ENCODE measurements around the gene CHST3.
"Not testable (repeated sequence)": the region's sequence is repeated elsewhere in the genome, so short reads cannot be mapped to it uniquely, and the experiment has no call there.

CHST3 gene

DNA sequence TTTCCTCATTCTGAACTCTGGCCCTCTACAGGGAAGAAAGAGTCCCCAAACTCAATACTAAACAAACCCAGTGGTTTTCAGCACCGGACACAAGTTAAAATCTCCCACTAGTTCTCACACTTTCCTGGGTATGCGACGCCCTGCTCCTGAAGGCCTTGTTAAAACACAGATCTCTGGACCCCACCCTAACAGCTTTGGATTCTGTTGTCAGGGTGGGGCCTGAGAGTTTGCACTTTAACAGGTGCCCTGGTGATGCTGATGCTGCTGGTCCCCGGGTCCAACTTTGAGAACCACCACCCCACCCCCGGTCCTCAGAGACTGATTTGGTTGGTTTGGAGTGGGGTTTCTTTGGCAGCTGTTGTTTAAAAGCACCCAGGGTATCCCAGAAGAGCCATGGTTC, 61.6 kb downstream of the CHST3 start:
- H3K27ac ChIP-seq = no peak overlapping the region
- TF ChIP-seq, protein P1, sequence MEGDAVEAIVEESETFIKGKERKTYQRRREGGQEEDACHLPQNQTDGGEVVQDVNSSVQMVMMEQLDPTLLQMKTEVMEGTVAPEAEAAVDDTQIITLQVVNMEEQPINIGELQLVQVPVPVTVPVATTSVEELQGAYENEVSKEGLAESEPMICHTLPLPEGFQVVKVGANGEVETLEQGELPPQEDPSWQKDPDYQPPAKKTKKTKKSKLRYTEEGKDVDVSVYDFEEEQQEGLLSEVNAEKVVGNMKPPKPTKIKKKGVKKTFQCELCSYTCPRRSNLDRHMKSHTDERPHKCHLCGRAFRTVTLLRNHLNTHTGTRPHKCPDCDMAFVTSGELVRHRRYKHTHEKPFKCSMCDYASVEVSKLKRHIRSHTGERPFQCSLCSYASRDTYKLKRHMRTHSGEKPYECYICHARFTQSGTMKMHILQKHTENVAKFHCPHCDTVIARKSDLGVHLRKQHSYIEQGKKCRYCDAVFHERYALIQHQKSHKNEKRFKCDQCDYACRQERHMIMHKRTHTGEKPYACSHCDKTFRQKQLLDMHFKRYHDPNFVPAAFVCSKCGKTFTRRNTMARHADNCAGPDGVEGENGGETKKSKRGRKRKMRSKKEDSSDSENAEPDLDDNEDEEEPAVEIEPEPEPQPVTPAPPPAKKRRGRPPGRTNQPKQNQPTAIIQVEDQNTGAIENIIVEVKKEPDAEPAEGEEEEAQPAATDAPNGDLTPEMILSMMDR (conservative IDR thresholded peaks at IDR 0.05) = no peak
- TF ChIP-seq ZFX (IDR thresholded peaks at IDR 0.05) = no peak

DNA sequence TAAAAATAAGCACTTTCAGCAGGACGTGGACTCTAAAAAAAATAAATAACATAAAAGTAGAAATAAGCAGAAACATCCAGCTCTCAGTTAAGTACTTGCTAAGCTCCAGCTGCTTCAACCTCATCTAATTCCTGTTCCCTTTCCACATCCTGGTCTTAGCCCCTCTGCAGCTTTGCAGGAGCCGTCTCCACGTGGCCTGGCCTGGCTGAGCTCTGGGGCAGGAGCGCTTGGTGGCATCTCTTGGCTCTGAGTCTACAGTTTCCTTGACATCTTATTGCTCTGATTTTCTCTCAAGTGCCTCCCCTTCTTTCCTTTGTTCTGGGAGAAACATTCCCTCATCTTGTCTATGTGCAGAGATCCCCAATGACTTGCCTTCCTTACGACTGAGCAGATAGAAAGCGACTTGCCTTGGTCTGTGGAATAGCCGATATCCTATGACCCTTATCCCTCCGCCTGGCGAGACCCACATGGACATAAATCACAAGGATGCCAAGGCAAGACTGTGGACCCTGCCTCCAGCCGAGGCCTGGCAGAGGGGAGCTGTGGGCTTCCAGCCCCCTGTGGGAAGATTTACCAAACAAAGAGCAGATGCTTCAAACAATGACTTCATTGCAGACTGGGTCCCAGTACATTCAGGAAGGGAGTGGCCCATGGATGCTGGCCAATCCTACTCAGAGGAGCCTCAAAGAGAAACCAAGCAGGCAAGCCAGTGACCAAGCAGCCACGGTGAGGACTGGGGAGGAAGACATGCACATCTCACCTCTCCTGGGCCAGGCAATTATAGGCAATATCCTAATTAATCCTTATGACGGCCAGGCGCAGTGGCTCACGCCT, 62.3 kb downstream of the CHST3 start:
- H3K27ac ChIP-seq = no peak overlapping the region
- TF ChIP-seq, protein P1 (conservative IDR thresholded peaks at IDR 0.05) = no peak
- TF ChIP-seq ZFX (IDR thresholded peaks at IDR 0.05) = no peak

GRCh38 chr10:72027498-72027897, 63.3 kb downstream of the CHST3 start:
- H3K27ac ChIP-seq = no peak overlapping the region
- TF ChIP-seq, protein P1 (conservative IDR thresholded peaks at IDR 0.05) = no peak
- TF ChIP-seq ZFX (IDR thresholded peaks at IDR 0.05) = no peak

- H3K27ac ChIP-seq = no peak overlapping the region
- no peak for TF ChIP-seq ZFX (IDR thresholded peaks at IDR 0.05)
Observed at GRCh38 chr10:72029414-72029813, 65.2 kb downstream of the CHST3 start.

DNA sequence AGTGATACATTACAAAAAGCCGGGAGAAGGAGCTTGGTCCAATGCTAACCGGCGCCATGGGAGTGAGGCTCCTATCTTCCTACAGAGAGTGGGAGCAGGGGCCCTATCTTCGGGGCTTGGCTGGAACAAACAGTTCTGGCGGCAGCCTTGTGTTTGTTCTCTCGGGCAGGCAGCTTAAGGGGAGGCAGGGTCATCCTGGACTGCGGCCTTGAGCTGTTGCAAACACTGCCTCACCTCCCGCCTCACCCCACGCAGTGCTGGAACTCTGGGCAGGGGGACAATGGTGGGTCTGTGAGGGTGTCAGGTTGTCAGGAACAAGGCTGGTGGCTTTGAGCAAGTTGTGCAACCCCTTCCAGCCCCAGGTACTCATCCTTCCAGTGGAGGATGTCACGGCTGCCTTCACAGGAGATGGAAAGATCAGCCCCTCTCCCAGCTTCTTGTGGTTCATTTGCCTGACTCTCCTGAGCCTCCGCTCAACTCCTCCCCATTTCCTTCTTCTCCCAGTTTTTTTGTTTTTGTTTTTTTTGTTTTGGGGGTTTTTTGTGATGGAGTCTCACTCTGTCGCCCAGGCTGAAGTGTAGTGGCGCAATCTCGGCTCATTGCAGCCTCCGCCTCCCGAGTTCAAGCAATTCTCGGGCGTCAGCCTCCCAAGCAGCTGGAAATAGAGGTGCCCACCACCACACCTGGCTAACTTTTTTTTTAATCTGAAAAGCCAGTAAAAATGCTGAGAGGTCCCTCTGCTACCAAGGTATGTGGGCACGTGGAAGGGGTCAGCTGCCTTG, 66.8 kb downstream of the CHST3 start:
- TF ChIP-seq ZFX (IDR thresholded peaks at IDR 0.05) = no peak
- TF ChIP-seq, protein P1 (conservative IDR thresholded peaks at IDR 0.05) = no peak
- no peak overlapping the region for H3K27ac ChIP-seq

- no peak overlapping the region for H3K27ac ChIP-seq
- TF ChIP-seq, protein P1 (conservative IDR thresholded peaks at IDR 0.05) = no peak
- TF ChIP-seq ZFX (IDR thresholded peaks at IDR 0.05) = no peak
Observed at GRCh38 chr10:72031706-72032105, 67.5 kb downstream of the CHST3 start.

DNA sequence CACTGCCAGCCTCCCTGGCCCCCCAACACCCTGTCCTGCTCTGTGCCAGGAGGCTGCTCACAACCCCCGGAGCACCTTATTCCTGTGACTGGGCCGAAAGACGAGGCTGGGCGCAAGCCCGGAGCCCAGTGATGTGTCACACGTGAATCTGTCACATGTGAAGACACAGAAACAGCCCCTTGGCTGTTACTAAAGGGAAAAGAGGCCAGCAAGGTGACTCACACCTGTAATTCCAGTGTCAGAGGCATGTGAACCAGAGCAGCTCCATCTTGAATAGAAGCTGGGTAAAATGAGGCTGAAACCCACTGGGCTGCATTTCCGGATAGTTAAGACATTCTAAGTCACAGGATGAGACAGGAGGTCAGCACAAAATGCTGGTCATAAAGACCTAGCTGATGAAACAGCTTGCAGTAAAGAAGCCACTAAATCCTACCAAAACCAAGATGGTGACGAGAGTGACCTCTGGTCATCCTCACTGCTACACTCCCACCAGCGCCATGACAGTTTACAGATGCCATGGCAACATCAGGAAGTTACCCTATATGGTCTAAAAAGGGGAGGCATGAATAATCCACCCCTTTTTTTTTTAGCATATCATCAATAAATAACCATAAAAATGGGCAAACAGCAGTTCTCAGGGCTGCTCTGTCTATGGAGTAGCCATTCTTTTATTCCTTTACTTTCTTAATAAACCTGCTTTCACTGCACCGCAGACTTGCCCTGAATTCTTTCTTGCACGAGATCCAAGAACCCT, 68.4 kb downstream of the CHST3 start:
- H3K27ac ChIP-seq = not testable (repeated sequence)

- TF ChIP-seq, protein P1 (conservative IDR thresholded peaks at IDR 0.05) = no peak
- no peak for TF ChIP-seq ZFX (IDR thresholded peaks at IDR 0.05)
- H3K27ac ChIP-seq = no peak overlapping the region
Observed at GRCh38 chr10:72034040-72034499, 69.9 kb downstream of the CHST3 start.

Data from C4-2B (cell line).